GM18907 (cell line): ENCODE measurements around the gene DTNA.

Source experiments
- ATAC-seq: cut with Tn5 transposase; IDR thresholded peaks from one replicate; pipeline ENCODE4 v1.9.1; 2021; ENCODE audit warnings: mild to moderate bottlenecking, moderate library complexity; ENCODE audit not compliant: unreplicated experiment

The DTNA gene

DNA sequence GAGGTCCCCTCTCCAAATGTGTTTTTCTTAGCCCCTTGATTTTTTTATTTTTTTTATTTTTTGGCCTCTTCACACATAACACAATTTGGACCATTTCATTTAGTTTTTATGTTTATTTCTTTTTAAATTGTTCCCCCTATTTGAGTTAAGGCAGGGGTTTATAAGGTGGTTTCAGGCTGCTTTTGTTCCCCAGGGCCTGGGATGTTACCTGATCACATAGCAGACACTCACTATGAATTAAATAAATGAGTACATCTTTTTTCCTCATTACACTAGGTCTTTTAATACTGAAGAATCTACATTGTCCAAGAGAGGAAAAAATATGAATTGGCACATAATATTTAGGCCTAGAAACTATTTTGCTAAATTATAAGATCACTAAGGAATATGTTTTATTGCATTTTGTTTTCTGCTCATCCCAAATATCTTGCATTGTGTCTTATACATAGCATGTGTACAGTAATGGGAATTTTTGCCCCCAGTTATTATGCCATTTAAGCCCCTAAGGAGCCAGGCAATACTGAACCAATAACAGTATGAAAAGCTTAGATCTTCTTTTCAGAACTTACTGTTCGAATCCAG lies 218.7 kb downstream of the DTNA start:
- no peak for ATAC-seq

- no peak for ATAC-seq
Measured at GRCh38 chr18:34929336-34929780, 219.3 kb downstream of the DTNA start.

DNA sequence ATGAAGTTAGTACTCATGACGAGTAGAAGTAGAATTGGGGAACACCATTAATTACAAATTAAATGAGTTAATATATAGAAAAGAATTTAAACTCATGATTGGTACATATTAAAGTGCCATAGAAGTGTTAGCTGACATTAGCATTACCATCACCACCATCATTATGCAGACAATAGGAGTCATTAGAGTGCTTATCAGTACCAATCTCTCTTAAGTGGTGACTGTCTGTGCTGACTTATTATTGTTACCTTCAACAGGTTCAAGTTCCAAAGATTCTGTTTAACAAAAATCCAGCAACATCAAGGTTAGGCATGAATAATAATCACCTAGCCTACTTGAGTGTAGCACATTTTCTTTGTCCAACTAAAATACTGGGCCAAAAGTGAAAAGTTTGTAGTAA lies 222.3 kb downstream of the DTNA start:
- no peak for ATAC-seq

DNA sequence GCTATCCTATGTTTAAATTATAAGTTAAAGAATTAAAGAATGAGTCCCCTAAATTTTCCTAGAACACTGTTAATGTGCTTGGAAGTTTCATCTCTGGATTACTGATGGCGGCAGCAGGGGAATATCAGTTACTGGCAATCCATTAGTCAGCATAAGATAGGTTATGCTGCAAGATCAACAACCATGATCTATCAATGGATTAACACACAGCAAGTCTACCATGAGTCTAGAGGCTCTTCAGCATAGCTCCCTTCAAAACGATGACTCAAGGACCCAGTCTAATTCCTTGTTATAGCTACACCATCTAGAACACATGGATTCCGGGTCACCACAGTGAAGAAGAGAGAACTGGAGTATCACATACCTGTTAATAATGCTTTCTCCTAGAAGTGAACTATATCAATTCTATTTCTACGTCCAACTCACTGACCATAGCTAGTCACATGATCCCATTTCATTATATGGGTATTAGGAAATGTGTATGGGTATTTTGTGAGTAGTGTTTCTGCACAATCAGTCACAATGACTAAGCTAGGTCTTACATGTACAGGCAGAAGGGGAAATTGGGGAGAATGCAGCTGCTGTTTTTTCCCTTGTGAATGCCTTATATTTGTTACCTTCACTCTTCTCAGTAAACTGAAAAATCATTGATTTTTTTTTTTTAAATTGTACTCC lies 222.8 kb downstream of the DTNA start:
- no peak for ATAC-seq

DNA sequence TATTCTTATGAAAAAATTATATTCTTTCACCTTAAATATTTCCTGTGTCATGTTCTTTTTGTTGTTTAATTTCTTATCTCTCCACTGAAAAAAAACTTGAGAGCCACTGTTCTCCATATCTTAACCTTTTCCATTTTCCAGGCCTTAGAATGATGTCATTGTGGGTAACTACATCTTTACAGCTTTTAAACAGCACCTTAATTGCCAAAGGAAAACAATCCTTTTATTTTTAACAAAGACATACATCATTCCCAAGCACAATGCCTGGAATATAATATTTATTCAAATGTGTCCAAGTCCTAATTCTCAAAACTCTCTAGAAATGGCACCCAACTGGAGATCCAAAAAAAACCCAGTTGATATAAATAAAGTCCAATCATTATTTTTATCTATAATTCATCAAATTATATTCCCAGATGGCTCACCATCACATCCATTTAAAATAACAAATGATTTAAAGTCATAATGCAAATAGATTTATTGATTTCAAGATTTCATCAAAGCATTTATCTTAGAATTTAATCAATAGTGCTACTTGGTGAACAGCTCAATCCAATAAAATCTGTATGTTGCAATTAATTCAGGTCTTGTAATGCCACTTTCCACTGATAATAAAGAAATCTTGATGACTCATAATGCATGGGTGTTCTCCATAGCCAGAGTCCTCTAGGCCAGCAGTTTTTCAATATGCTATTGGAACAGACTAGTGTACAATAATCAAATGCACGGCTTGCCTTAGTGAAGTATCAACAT lies 224.0 kb downstream of the DTNA start:
- no peak for ATAC-seq

DNA sequence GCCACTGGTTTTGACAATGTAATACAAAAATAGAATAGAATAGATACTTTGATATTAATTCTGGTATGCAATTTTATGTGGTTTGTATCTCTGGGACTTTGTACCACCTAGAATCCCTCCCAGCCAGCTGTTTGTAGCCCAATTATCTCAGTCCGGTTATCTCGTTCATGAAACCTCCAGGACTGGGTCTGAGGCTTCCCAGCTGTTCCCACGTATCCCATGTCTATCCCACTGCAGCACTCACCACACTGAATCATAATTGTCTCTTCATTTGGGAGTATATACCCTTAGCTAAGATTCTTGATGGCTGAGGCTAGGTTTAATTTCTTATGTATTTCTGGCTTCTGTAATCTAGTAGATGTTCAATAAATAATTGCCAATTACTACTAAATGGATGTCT lies 226.7 kb downstream of the DTNA start:
- no peak for ATAC-seq

DNA sequence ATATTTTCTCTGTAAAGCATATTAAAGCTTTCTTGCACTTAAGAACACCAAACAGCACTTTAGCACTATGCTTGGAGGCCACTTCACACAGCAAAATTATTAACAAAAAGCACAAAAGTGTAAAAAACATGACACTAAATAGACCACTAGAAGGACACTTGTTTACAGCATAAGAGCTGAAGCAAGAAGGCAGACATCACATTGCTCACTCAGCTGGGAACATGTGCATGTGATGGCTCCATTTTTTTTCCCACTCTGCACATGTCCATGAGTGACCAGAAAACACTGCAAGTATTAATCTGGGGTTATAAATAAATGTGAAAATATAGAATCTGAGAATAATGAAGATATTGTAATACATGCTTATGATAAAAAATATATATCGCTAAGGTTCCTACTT lies 228.0 kb downstream of the DTNA start:
- ATAC-seq, result no peak
